Immature natural killer cell (primary cell): Measurements from ENCODE around the gene MTX3. TPM values are rescaled to one million over a fixed set of nuclear protein-coding genes. Genes with fewer than 3 reads are reported as not detected.

Experiments
- DNase-seq, 3 donors: peaks; one replicate each; pipeline ENCODE4 v3.0.0; 2022; ENCODE audit warnings: mixed read lengths in 1 of 3
- H3K27ac Mint-ChIP-seq, 6 donors: one replicate each; pipeline ENCODE4 v1.8.0; 2020; ENCODE audit warnings: mixed read lengths in 6 of 6, mild to moderate bottlenecking in 5 of 6, inconsistent platforms in 4 of 6, moderate library complexity in 3 of 6
- H3K27me3 Mint-ChIP-seq, 3 donors: one replicate each; pipeline ENCODE4 v1.8.0; 2020 to 2021; ENCODE audit warnings: low read depth in 3 of 3, mild to moderate bottlenecking in 3 of 3, mixed read lengths in 3 of 3, moderate library complexity in 3 of 3, inconsistent platforms in 1 of 3
- H3K36me3 Mint-ChIP-seq, 3 donors: one replicate each; pipeline ENCODE4 v1.8.0; 2020; ENCODE audit warnings: mixed read lengths in 3 of 3, inconsistent platforms in 2 of 3, mild to moderate bottlenecking in 2 of 3
- H3K4me1 Mint-ChIP-seq, 2 donors: one replicate each; pipeline ENCODE4 v1.8.0; 2020; ENCODE audit warnings: inconsistent platforms in 2 of 2, mild to moderate bottlenecking in 2 of 2, mixed read lengths in 2 of 2, moderate library complexity in 1 of 2
- H3K4me3 Mint-ChIP-seq, 5 donors: one replicate each; pipeline ENCODE4 v1.8.0; 2020; ENCODE audit warnings: mild to moderate bottlenecking in 5 of 5, mixed read lengths in 5 of 5, inconsistent platforms in 3 of 5, moderate library complexity in 3 of 5
- H3K9me3 Mint-ChIP-seq, 6 donors: one replicate each; pipeline ENCODE4 v1.8.0; 2020; ENCODE audit warnings: mild to moderate bottlenecking in 6 of 6, mixed read lengths in 6 of 6, inconsistent platforms in 4 of 6, moderate library complexity in 3 of 6
- polyA plus RNA-seq, 3 donors: library from polyadenylated mRNA; unstranded; fragments of 300-500 nt; fragmentation: Illumina TruSeq; gene quantifications; one replicate each; pipeline ENCODE4 v1.2.3, GENCODE V29; 2021

Gene MTX3
- polyA plus RNA-seq, 3 donors from 2014 or later: 1.3 TPM; not detected in 1

- no peak overlapping the region for H3K4me3 Mint-ChIP-seq
- no peak overlapping the region for H3K27ac Mint-ChIP-seq
- no peaks in the 10 kb centered on the region for H3K36me3 Mint-ChIP-seq
- H3K27me3 Mint-ChIP-seq: peaks cover 0 to 8% (median 7%) of the 10 kb centered on the region in 3 donors
- no peaks in the 10 kb centered on the region for H3K9me3 Mint-ChIP-seq
- DNase-seq: no peak
- no peaks in the 10 kb centered on the region for H3K4me1 Mint-ChIP-seq
These were observed 52.6 kb downstream of the MTX3 start for GRCh38 chr5:79938468-79938867.

GRCh38 chr5:79936646-79937216 lies 54.3 kb downstream of the MTX3 start:
- Mint-ChIP-seq H3K27me3 (peaks cover 0 to 7% (median 7%) of the 10 kb centered on the region in 3 donors), H3K4me3 (no peak overlapping the region), H3K9me3 (no peaks in the 10 kb centered on the region)

GRCh38 chr5:79936002-79936645 lies 54.9 kb downstream of the MTX3 start:
- Mint-ChIP-seq H3K9me3 (no peaks in the 10 kb centered on the region), H3K4me3 (no peak overlapping the region), H3K27ac (no peak overlapping the region), H3K4me1 (no peaks in the 10 kb centered on the region), H3K36me3 (no peaks in the 10 kb centered on the region), H3K27me3 (peaks cover 0 to 7% (median 5%) of the 10 kb centered on the region in 3 donors)
- no peak for DNase-seq

More at GRCh38 chr5:79936646-79937216, 54.3 kb downstream of the MTX3 start:
- Mint-ChIP-seq H3K4me1 (no peaks in the 10 kb centered on the region), H3K36me3 (no peaks in the 10 kb centered on the region), H3K27ac (no peak overlapping the region)
- no peak for DNase-seq

GRCh38 chr5:79934681-79935080 lies 56.4 kb downstream of the MTX3 start:
- Mint-ChIP-seq H3K9me3 (no peaks in the 10 kb centered on the region), H3K36me3 (no peaks in the 10 kb centered on the region), H3K4me1 (no peaks in the 10 kb centered on the region), H3K27ac (no peak overlapping the region), H3K4me3 (no peak overlapping the region), H3K27me3 (peaks cover 0 to 7% (median 5%) of the 10 kb centered on the region in 3 donors)
- DNase-seq: no peak

GRCh38 chr5:79932510-79933504 lies 58.3 kb downstream of the MTX3 start:
- no peaks in the 10 kb centered on the region for H3K4me1 Mint-ChIP-seq
- no peak overlapping the region for H3K4me3 Mint-ChIP-seq
- peaks cover 0 to 13% (median 2%) of the 10 kb centered on the region in 3 donors for H3K27me3 Mint-ChIP-seq
- H3K36me3 Mint-ChIP-seq: no peaks in the 10 kb centered on the region
- no peaks in the 10 kb centered on the region for H3K9me3 Mint-ChIP-seq
- H3K27ac Mint-ChIP-seq: no peak overlapping the region
- DNase-seq: no peak

- Mint-ChIP-seq H3K27me3 (peaks cover 0 to 13% (median 0%) of the 10 kb centered on the region in 3 donors), H3K4me1 (no peaks in the 10 kb centered on the region), H3K27ac (no peak overlapping the region), H3K4me3 (no peak overlapping the region), H3K9me3 (no peaks in the 10 kb centered on the region), H3K36me3 (no peaks in the 10 kb centered on the region)
- no peak for DNase-seq
These were observed 59.2 kb downstream of the MTX3 start for GRCh38 chr5:79931866-79932265.

GRCh38 chr5:79931409-79931808 lies 59.7 kb downstream of the MTX3 start:
- Mint-ChIP-seq H3K9me3 (no peaks in the 10 kb centered on the region), H3K4me1 (no peaks in the 10 kb centered on the region), H3K4me3 (no peak overlapping the region), H3K36me3 (no peaks in the 10 kb centered on the region), H3K27me3 (peaks cover 0 to 11% (median 0%) of the 10 kb centered on the region in 3 donors), H3K27ac (no peak overlapping the region)
- no peak for DNase-seq

GRCh38 chr5:79929095-79929494 lies 62.0 kb downstream of the MTX3 start:
- Mint-ChIP-seq H3K4me3 (no peak overlapping the region), H3K27me3 (peaks cover 0 to 8% (median 6%) of the 10 kb centered on the region in 3 donors), H3K27ac (no peak overlapping the region), H3K9me3 (no peaks in the 10 kb centered on the region), H3K4me1 (no peaks in the 10 kb centered on the region), H3K36me3 (no peaks in the 10 kb centered on the region)
- DNase-seq: no peak

Other genes with a start within 250 kb of the MTX3 start
- gene THBS4, start 44.1 kb upstream of the MTX3 start, polyA plus RNA-seq: not detected